Lower lobe of right lung (tissue), 2 donors: ENCODE results near the gene SYCN. TPM values are rescaled to one million over a fixed set of nuclear protein-coding genes. Genes with fewer than 3 reads are reported as not detected.

Experiments used
- ATAC-seq, 2 donors: fragments of 200-7000 bp; cut with Tn5 transposase; one replicate each; pipeline ENCODE4 v1.9.1; 2020 to 2022; ENCODE audit warnings: mild to moderate bottlenecking in 2 of 2, moderate library complexity in 2 of 2
- DNase-seq: peaks from one replicate; pipeline ENCODE4 v3.0.0-alpha.2; 2020
- H3K27ac ChIP-seq: fragments of 200-600 bp; one replicate; pipeline ENCODE4 v1.8.0; 2022
- H3K27me3 ChIP-seq: fragments of 200-600 bp; one replicate; pipeline ENCODE4 v1.8.0; 2022; ENCODE audit warnings: low read depth
- H3K36me3 ChIP-seq: fragments of 200-600 bp; one replicate; pipeline ENCODE4 v1.8.0; 2022; ENCODE audit warnings: mild to moderate bottlenecking
- H3K4me1 ChIP-seq: fragments of 200-600 bp; one replicate; pipeline ENCODE4 v1.8.0; 2022
- H3K4me3 ChIP-seq: fragments of 200-600 bp; one replicate; pipeline ENCODE4 v1.8.0; 2022; ENCODE audit warnings: mild to moderate bottlenecking
- H3K9me3 ChIP-seq: fragments of 200-600 bp; one replicate; pipeline ENCODE4 v1.8.0; 2022
- CTCF ChIP-seq: fragments of 200-600 bp; IDR thresholded peaks from one replicate; pipeline ENCODE4 v1.8.0; 2022; ENCODE audit warnings: antibody characterized with exemption, mild to moderate bottlenecking
- intact Hi-C: fragments of 100-400 bp; cut with DNase I; formaldehyde crosslinking; loops from one replicate; pipeline ENCODE4 v1.11.0; 2022
- total RNA-seq: library from RNA; stranded (reverse); fragmentation: NEBNext Ultra II Directional; extraction: Animal tissue kit (Norgen Biotek cat#: 25700); gene quantifications from one replicate; pipeline ENCODE4 v1.2.1, GENCODE V29; 2021
- donor health status: DM: no; HTN: yes; CAD: no; lungs with severe emphysema.

SYCN gene
- total RNA-seq, 1 donor from 2014 or later, result not detected

- Histone ChIP-seq H3K4me1 (peaks cover 6% of the 10 kb centered on the region), H3K9me3 (no peaks in the 10 kb centered on the region), H3K27ac (no peak overlapping the region), H3K4me3 (no peak overlapping the region), H3K27me3 (no peaks in the 10 kb centered on the region), H3K36me3 (peaks cover 96% of the 10 kb centered on the region)
- no peak for TF ChIP-seq CTCF
- ATAC-seq, result no peak
- no peak for DNase-seq
- intact Hi-C loops, result no loop called here
These were observed 28.5 kb downstream of the SYCN start for GRCh38 chr19:39175564-39175963.

GRCh38 chr19:39174558-39175544 is 29.2 kb downstream of the SYCN start:
- no peak for ATAC-seq

GRCh38 chr19:39174142-39174541 is 29.9 kb downstream of the SYCN start:
- Histone ChIP-seq H3K27me3 (no peaks in the 10 kb centered on the region), H3K4me1 (peaks cover 11% of the 10 kb centered on the region), H3K9me3 (no peaks in the 10 kb centered on the region), H3K27ac (no peak overlapping the region), H3K36me3 (peaks cover 98% of the 10 kb centered on the region), H3K4me3 (no peak overlapping the region)
- DNase-seq, result no peak
- intact Hi-C loops, result no loop called here
- no peak for TF ChIP-seq CTCF
- no peak for ATAC-seq

More at GRCh38 chr19:39174558-39175544, 29.2 kb downstream of the SYCN start:
- peaks cover 11% of the 10 kb centered on the region for H3K4me1 ChIP-seq
- no peaks in the 10 kb centered on the region for H3K27me3 ChIP-seq
- no peak overlapping the region for H3K27ac ChIP-seq
- peaks cover 99% of the 10 kb centered on the region for H3K36me3 ChIP-seq
- no peaks in the 10 kb centered on the region for H3K9me3 ChIP-seq
- TF ChIP-seq CTCF, result no peak
- intact Hi-C loops, result no loop called here
- no peak overlapping the region for H3K4me3 ChIP-seq
- no peak for DNase-seq

GRCh38 chr19:39173502-39173991 is 30.5 kb downstream of the SYCN start:
- peaks cover 92% of the 10 kb centered on the region for H3K36me3 ChIP-seq

More at GRCh38 chr19:39173502-39173991, 30.5 kb downstream of the SYCN start:
- no peak for TF ChIP-seq CTCF
- intact Hi-C loops, result no loop called here
- DNase-seq (no peak), ATAC-seq (no peak)
- no peak overlapping the region for H3K4me3 ChIP-seq
- H3K9me3 ChIP-seq, result no peaks in the 10 kb centered on the region
- no peak overlapping the region for H3K27ac ChIP-seq
- H3K27me3 ChIP-seq, result no peaks in the 10 kb centered on the region
- peaks cover 11% of the 10 kb centered on the region for H3K4me1 ChIP-seq
